ENCODE measurements around the gene KPNA6. TPM values are rescaled to one million over a fixed set of nuclear protein-coding genes. Genes with fewer than 3 reads are reported as not detected.

Gene KPNA6
- total RNA-seq, 1 experiment from 2014 or later, result 116 TPM

DNA sequence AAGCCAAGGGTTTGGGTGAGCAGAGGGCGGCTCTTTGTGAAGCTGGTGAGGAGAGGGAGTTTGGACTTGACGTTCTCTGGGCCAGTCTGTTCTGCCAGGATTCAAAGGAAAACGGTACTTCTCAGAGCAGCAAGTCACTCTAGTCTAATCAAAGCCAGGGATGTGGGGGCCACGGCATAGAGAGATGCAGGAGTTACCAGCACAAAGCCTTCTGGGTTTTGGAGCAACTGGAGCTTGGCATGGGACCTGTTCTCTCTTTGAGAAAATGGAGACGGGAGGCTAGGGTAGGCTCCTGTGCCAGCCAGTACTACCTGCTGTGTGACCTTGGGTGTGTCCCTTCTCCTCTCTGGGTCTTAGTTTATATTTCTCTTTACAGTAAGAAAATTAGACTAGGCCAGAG is 73.7 kb downstream of the KPNA6 start:
- POLR2A ChIA-PET, result interaction anchor here (0.6 kb wide), 1 partner anchor 30 kb away, joined by 3 read pairs; no protein-coding TSS in a partner anchor
- H3K27ac ChIP-seq (ENCODE audit: low read length), result peak overlapping the region; percentile 90
- H3K9me3 ChIP-seq (ENCODE audit: control insufficient read depth, insufficient read depth, low read depth, low read length), result no peaks in the 10 kb centered on the region
- ATAC-seq (no peak), DNase-seq (ENCODE audit: low read depth, low spot score) (no peak)
- H3K4me1 ChIP-seq (ENCODE audit: control insufficient read depth, insufficient read depth, low read length), result peaks cover 33% of the 10 kb centered on the region
- TF ChIP-seq, protein P1, sequence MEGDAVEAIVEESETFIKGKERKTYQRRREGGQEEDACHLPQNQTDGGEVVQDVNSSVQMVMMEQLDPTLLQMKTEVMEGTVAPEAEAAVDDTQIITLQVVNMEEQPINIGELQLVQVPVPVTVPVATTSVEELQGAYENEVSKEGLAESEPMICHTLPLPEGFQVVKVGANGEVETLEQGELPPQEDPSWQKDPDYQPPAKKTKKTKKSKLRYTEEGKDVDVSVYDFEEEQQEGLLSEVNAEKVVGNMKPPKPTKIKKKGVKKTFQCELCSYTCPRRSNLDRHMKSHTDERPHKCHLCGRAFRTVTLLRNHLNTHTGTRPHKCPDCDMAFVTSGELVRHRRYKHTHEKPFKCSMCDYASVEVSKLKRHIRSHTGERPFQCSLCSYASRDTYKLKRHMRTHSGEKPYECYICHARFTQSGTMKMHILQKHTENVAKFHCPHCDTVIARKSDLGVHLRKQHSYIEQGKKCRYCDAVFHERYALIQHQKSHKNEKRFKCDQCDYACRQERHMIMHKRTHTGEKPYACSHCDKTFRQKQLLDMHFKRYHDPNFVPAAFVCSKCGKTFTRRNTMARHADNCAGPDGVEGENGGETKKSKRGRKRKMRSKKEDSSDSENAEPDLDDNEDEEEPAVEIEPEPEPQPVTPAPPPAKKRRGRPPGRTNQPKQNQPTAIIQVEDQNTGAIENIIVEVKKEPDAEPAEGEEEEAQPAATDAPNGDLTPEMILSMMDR (IDR thresholded peaks at IDR 0.05), result no peak
- TF ChIP-seq, protein P2, sequence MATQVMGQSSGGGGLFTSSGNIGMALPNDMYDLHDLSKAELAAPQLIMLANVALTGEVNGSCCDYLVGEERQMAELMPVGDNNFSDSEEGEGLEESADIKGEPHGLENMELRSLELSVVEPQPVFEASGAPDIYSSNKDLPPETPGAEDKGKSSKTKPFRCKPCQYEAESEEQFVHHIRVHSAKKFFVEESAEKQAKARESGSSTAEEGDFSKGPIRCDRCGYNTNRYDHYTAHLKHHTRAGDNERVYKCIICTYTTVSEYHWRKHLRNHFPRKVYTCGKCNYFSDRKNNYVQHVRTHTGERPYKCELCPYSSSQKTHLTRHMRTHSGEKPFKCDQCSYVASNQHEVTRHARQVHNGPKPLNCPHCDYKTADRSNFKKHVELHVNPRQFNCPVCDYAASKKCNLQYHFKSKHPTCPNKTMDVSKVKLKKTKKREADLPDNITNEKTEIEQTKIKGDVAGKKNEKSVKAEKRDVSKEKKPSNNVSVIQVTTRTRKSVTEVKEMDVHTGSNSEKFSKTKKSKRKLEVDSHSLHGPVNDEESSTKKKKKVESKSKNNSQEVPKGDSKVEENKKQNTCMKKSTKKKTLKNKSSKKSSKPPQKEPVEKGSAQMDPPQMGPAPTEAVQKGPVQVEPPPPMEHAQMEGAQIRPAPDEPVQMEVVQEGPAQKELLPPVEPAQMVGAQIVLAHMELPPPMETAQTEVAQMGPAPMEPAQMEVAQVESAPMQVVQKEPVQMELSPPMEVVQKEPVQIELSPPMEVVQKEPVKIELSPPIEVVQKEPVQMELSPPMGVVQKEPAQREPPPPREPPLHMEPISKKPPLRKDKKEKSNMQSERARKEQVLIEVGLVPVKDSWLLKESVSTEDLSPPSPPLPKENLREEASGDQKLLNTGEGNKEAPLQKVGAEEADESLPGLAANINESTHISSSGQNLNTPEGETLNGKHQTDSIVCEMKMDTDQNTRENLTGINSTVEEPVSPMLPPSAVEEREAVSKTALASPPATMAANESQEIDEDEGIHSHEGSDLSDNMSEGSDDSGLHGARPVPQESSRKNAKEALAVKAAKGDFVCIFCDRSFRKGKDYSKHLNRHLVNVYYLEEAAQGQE (IDR thresholded peaks at IDR 0.05; ENCODE audit: insufficient read depth in 1 of 2, low read depth in 2 of 2, low read length in 1 of 2), result no peak
- TF ChIP-seq SIN3A (IDR thresholded peaks at IDR 0.05; ENCODE audit: borderline replicate concordance, insufficient read depth, low read depth, low read length) (no peak), TCF7L2 (IDR thresholded peaks at IDR 0.05; ENCODE audit: low read depth, low read length) (no peak), POLR2AphosphoS5 (IDR thresholded peaks at IDR 0.05; ENCODE audit: low read depth, low read length) (no peak)
- peak overlapping the region; percentile 77 to 93; a peak in 3 of 4 replicates for H3K4me3 ChIP-seq (ENCODE audit: low read depth in 2 of 2, low read length in 2 of 2)
- in situ Hi-C loops (cut with HindIII; ENCODE audit: low pct_unique_long_range_greater_than_20kb, low sequenced_read_pairs), result no loop called here
- intact Hi-C loops (cut with micrococcal nuclease; ENCODE audit: unreplicated experiment), result no loop called here
- peaks cover 8% of the 10 kb centered on the region for H3K36me3 ChIP-seq (ENCODE audit: control insufficient read depth, insufficient read depth, low read length)
- CTCF ChIA-PET, result no interaction called here
- no peaks in the 10 kb centered on the region for H3K27me3 ChIP-seq (ENCODE audit: control insufficient read depth, insufficient read depth, low read length)
- no TSS peak for BruUV-seq (replicated peaks)

DNA sequence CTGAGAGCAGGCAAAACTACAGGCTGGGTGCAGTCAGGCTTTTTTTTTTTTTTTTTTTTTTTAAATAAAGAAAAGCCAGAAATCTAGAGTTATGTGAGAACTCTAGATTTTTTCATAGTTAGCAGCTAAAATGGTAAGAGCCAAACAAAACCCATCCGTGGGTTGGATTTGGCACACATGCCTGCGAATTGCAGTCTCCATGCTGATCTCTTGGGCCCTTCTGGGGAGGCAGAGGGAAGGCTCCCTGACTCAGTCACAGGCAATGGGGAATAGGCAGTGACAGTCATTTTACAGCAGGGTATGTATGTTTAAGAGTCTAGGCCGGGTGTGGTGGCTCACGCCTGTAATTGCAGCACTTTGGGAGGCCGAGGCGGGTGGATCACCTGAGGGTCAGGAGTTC is 74.2 kb downstream of the KPNA6 start:
- in situ Hi-C loops (cut with HindIII; ENCODE audit: low pct_unique_long_range_greater_than_20kb, low sequenced_read_pairs), result no loop called here
- intact Hi-C loops (cut with micrococcal nuclease; ENCODE audit: unreplicated experiment), result no loop called here

More for the DNA sequence above, 74.2 kb downstream of the KPNA6 start:
- H3K27ac ChIP-seq (ENCODE audit: low read length), result peak overlapping the region; percentile 90
- no peaks in the 10 kb centered on the region for H3K9me3 ChIP-seq (ENCODE audit: control insufficient read depth, insufficient read depth, low read depth, low read length)
- TF ChIP-seq, protein P1 (IDR thresholded peaks at IDR 0.05), result no peak
- TF ChIP-seq TCF7L2 (IDR thresholded peaks at IDR 0.05; ENCODE audit: low read depth, low read length) (no peak), SIN3A (IDR thresholded peaks at IDR 0.05; ENCODE audit: borderline replicate concordance, insufficient read depth, low read depth, low read length) (no peak), POLR2AphosphoS5 (IDR thresholded peaks at IDR 0.05; ENCODE audit: low read depth, low read length) (no peak)
- TF ChIP-seq, protein P2 (IDR thresholded peaks at IDR 0.05; ENCODE audit: insufficient read depth in 1 of 2, low read depth in 2 of 2, low read length in 1 of 2), result no peak
- POLR2A ChIA-PET, result interaction anchor here (0.6 kb wide), 2 partner anchors 30 to 197 kb away, joined by 3 to 18 read pairs; no protein-coding TSS in a partner anchor
- H3K4me3 ChIP-seq (ENCODE audit: low read depth in 2 of 2, low read length in 2 of 2), result peak overlapping the region; percentile 77 to 93; a peak in 3 of 4 replicates
- H3K36me3 ChIP-seq (ENCODE audit: control insufficient read depth, insufficient read depth, low read length), result peaks cover 10% of the 10 kb centered on the region
- CTCF ChIA-PET, result no interaction called here
- no peaks in the 10 kb centered on the region for H3K27me3 ChIP-seq (ENCODE audit: control insufficient read depth, insufficient read depth, low read length)
- BruUV-seq (replicated peaks), result no TSS peak
- DNase-seq (ENCODE audit: low read depth, low spot score) (no peak), ATAC-seq (no peak)
- H3K4me1 ChIP-seq (ENCODE audit: control insufficient read depth, insufficient read depth, low read length), result peaks cover 33% of the 10 kb centered on the region

Measured in Panc1 (cell line).